Measurements from ENCODE around the gene AQP3. TPM values are rescaled to one million over a fixed set of nuclear protein-coding genes. Genes with fewer than 3 reads are reported as not detected.

AQP3 gene
- total and polyA plus RNA-seq, 2 of the 4 experiments (the other 2 are of a cell fraction) = 3.8 to 12.2 TPM

DNA sequence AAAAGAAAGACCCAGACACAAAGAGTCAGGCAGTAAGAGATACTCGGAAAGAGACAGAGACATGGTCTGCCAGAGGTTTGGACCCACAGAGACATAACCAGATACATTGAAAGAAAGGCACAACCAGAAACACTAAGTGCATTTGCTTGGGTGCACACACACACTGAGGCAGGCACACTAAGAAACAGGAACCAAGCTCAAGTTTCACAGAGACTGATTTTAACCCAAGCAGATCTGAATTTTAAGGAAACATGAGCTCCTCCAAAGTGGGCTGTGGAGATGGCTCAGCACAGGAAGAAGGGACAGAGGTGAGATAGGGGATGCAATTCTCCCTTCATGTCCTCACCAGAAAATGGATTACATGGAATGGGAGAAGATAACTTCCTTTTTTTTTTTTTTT lies 9.5 kb downstream of the AQP3 start:
- Histone ChIP-seq H3K9ac (ENCODE audit: low read depth, low read length) (no peak overlapping the region), H2BK120ac (ENCODE audit: low read depth, low read length) (no peak overlapping the region), H3K79me1 (ENCODE audit: low read depth in 1 of 2, low read length in 2 of 2) (no peaks in the 10 kb centered on the region), H3K4ac (ENCODE audit: low read depth, low read length) (no peak overlapping the region), H2AK9ac (replicated peaks; ENCODE audit: low read depth, low read length, poor library complexity) (no peak overlapping the region), H2BK15ac (ENCODE audit: low read depth, low read length) (no peak overlapping the region), H3K36me3 (ENCODE audit: control insufficient read depth, insufficient read depth, low read length) (no peaks in the 10 kb centered on the region), H2AK5ac (ENCODE audit: low read depth, low read length) (no peak overlapping the region), H2BK5ac (ENCODE audit: low read depth, low read length, poor library complexity, severe bottlenecking) (no peak overlapping the region), H3K4me2 (ENCODE audit: low read depth, low read length) (no peak overlapping the region), H3K27me3 (ENCODE audit: control insufficient read depth, insufficient read depth, low read length) (peaks cover 37% of the 10 kb centered on the region), H2AFZ (replicated peaks; ENCODE audit: low read length, poor library complexity) (no peak overlapping the region), H3K27ac (ENCODE audit: insufficient read depth, low read length) (no peak overlapping the region), H4K91ac (ENCODE audit: insufficient read depth, low read depth, low read length) (no peak overlapping the region), H3K23ac (ENCODE audit: low read depth, low read length) (no peak overlapping the region), H3K9me1 (ENCODE audit: insufficient read depth, low read length) (peaks cover 8% of the 10 kb centered on the region; the same call in 1 of the 2 replicates), H4K5ac (ENCODE audit: low read depth, low read length) (no peak overlapping the region), H3K18ac (ENCODE audit: low read depth, low read length) (no peak overlapping the region), H2BK20ac (ENCODE audit: low read depth, low read length) (no peak overlapping the region), H3K4me1 (ENCODE audit: control insufficient read depth, insufficient read depth, low read length) (peaks cover 2% of the 10 kb centered on the region; the same call in 1 of the 2 replicates), H3K4me3 (ENCODE audit: insufficient read depth, low read depth, low read length) (no peak overlapping the region), H3K56ac (ENCODE audit: extremely low read depth, insufficient read depth, low read length) (no peak overlapping the region), H3K14ac (replicated peaks; ENCODE audit: low read depth, low read length) (no peak overlapping the region), H4K20me1 (ENCODE audit: insufficient read depth, low read length) (no peaks in the 10 kb centered on the region), H3K9me3 (ENCODE audit: control insufficient read depth, insufficient read depth, low read length) (no peaks in the 10 kb centered on the region), H4K8ac (ENCODE audit: low read depth in 2 of 2, low read length in 2 of 2) (no peak overlapping the region)
- POLR2A ChIA-PET (ENCODE audit: unreplicated experiment) = interaction anchor here (0.6 kb wide), 1 partner anchor 12 kb away, joined by 3 read pairs; no protein-coding TSS in a partner anchor
- dilution Hi-C loops (cut with HindIII; ENCODE audit: low sequenced_read_pairs, unreplicated experiment) = no loop called here
- in situ Hi-C loops (cut with MboI; ENCODE audit: low sequenced_read_pairs) = no loop called here
- DNase-seq (no peak), ATAC-seq (ENCODE audit: low read depth) (no peak)
- intact Hi-C loops (cut with micrococcal nuclease) = no loop called here
- no TSS peak for BruUV-seq (replicated peaks)
- WGBS, 2 experiments (ENCODE audit: extremely low coverage in 2 of 2, insufficient read length in 1 of 2) = no CpG with 5 or more reads among the region's 1 CpG
- CTCF ChIA-PET = interaction anchor here (0.6 kb wide), 1 partner anchor 173 kb away, joined by 4 read pairs; no protein-coding TSS in a partner anchor
- TF ChIP-seq, protein P1, sequence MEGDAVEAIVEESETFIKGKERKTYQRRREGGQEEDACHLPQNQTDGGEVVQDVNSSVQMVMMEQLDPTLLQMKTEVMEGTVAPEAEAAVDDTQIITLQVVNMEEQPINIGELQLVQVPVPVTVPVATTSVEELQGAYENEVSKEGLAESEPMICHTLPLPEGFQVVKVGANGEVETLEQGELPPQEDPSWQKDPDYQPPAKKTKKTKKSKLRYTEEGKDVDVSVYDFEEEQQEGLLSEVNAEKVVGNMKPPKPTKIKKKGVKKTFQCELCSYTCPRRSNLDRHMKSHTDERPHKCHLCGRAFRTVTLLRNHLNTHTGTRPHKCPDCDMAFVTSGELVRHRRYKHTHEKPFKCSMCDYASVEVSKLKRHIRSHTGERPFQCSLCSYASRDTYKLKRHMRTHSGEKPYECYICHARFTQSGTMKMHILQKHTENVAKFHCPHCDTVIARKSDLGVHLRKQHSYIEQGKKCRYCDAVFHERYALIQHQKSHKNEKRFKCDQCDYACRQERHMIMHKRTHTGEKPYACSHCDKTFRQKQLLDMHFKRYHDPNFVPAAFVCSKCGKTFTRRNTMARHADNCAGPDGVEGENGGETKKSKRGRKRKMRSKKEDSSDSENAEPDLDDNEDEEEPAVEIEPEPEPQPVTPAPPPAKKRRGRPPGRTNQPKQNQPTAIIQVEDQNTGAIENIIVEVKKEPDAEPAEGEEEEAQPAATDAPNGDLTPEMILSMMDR (conservative IDR thresholded peaks at IDR 0.05; ENCODE audit: low read depth, low read length) = no peak
- no peak for TF ChIP-seq MXI1 (IDR thresholded peaks at IDR 0.05; ENCODE audit: borderline replicate concordance, low read depth, low read length)
- no peak for TF ChIP-seq FOS (IDR thresholded peaks at IDR 0.05; ENCODE audit: low read depth, low read length)
- no peak for TF ChIP-seq MAFK (IDR thresholded peaks at IDR 0.05; ENCODE audit: low read depth, low read length)
- TF ChIP-seq, protein P2, sequence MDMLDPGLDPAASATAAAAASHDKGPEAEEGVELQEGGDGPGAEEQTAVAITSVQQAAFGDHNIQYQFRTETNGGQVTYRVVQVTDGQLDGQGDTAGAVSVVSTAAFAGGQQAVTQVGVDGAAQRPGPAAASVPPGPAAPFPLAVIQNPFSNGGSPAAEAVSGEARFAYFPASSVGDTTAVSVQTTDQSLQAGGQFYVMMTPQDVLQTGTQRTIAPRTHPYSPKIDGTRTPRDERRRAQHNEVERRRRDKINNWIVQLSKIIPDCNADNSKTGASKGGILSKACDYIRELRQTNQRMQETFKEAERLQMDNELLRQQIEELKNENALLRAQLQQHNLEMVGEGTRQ (IDR thresholded peaks at IDR 0.05; ENCODE audit: low read depth, low read length) = no peak
- no peak for TF ChIP-seq POLR2A (IDR thresholded peaks at IDR 0.05; ENCODE audit: low read depth, low read length)
- no peak for TF ChIP-seq CHD1 (IDR thresholded peaks at IDR 0.05; ENCODE audit: low read depth, low read length)
- no peak for TF ChIP-seq RFX5 (IDR thresholded peaks at IDR 0.05; ENCODE audit: low read depth, low read length)
- no peak for TF ChIP-seq MAZ (IDR thresholded peaks at IDR 0.05; ENCODE audit: borderline replicate concordance, low read depth, low read length)
- TF ChIP-seq, protein P3, sequence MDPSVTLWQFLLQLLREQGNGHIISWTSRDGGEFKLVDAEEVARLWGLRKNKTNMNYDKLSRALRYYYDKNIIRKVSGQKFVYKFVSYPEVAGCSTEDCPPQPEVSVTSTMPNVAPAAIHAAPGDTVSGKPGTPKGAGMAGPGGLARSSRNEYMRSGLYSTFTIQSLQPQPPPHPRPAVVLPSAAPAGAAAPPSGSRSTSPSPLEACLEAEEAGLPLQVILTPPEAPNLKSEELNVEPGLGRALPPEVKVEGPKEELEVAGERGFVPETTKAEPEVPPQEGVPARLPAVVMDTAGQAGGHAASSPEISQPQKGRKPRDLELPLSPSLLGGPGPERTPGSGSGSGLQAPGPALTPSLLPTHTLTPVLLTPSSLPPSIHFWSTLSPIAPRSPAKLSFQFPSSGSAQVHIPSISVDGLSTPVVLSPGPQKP (IDR thresholded peaks at IDR 0.05; ENCODE audit: borderline replicate concordance, low read depth, low read length) = no peak
- TF ChIP-seq RAD21 (IDR thresholded peaks at IDR 0.05; ENCODE audit: low read length) = no peak
- no peak for TF ChIP-seq BHLHE40 (IDR thresholded peaks at IDR 0.05; ENCODE audit: low read depth, low read length)
- no peak for TF ChIP-seq RCOR1 (IDR thresholded peaks at IDR 0.05; ENCODE audit: insufficient replicate concordance, low read length)
- no peak for TF ChIP-seq CEBPB (IDR thresholded peaks at IDR 0.05; ENCODE audit: low read depth, low read length)
- no peak for TF ChIP-seq NFE2L2 (IDR thresholded peaks at IDR 0.05; ENCODE audit: low read depth, low read length)
- no peak for TF ChIP-seq SMC3 (IDR thresholded peaks at IDR 0.05; ENCODE audit: low read depth, low read length)
